HG03025 (cell line): ENCODE data around the gene XIRP2.
"Not testable (repeated sequence)": the region's sequence is repeated elsewhere in the genome, so short reads cannot be mapped to it uniquely, and the experiment has no call there.

Experiments used
- ATAC-seq: cut with Tn5 transposase; IDR thresholded peaks from one replicate; pipeline ENCODE4 v1.9.1; 2021; ENCODE audit warnings: mild to moderate bottlenecking, moderate library complexity; ENCODE audit not compliant: unreplicated experiment, low FRiP score

Gene XIRP2

GRCh38 chr2:167034976-167035375, 146.7 kb downstream of the XIRP2 start:
- not testable (repeated sequence) for ATAC-seq

GRCh38 chr2:167048829-167049228, 160.5 kb downstream of the XIRP2 start:
- ATAC-seq: no peak

DNA sequence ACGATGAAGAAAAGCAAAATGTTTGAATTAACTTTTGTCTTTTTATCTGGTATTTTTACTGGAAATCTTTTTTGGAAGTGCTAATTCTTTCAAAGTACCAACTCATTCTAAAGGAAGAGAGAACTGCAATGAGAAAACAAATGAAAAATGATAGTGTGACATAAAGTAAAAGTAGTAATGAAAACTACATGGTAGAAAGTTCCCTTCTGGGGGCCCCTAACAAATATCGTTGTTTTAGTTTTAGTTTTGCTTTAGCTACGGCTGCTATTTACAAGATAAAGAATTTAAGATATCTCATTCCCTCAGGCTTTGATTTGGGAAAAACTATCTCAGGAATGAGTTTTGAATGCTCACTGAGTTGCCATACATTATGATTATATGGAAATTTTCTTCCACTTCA, 161.4 kb downstream of the XIRP2 start:
- ATAC-seq: no peak

DNA sequence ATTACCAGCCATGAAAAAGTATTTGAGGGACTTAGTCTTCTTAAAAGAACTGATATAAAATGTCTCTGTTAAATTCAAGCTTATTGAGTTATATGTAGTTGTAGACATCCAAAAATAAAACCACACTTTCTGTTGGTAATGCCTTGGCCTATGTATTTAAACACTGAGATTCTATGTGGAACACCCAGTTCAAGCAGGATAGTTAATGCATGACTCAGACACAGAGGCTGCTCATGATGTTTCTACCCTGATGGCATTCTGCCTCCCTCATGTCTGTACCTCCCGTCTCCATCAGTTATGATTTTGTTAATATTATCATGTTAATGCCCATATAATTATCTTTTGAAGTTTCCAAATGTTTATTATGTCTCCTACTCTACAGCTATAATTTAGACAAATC, 164.5 kb downstream of the XIRP2 start:
- ATAC-seq: no peak

GRCh38 chr2:167054881-167055280, 166.6 kb downstream of the XIRP2 start:
- no peak for ATAC-seq

- ATAC-seq: no peak
These were observed 169.2 kb downstream of the XIRP2 start for GRCh38 chr2:167057446-167057845.

DNA sequence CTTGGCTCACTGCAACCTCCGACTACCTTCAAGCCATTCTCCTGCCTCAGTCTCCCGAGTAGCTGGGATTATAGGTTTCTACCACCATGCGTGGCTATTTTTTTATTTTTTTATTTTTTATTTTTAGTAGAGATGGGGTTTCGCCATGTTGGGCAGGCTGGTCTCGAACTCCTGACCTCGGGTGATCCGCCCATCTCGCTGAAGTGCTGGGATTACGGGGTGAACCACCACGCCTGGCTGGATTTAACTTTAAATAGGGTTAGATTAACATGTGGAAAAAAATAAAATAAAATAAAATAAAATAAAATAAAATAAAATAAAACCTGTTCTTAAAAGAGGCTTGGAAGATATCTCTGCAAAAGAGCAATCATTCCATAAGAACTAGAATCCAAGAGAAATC, 170.9 kb downstream of the XIRP2 start:
- ATAC-seq: no peak

DNA sequence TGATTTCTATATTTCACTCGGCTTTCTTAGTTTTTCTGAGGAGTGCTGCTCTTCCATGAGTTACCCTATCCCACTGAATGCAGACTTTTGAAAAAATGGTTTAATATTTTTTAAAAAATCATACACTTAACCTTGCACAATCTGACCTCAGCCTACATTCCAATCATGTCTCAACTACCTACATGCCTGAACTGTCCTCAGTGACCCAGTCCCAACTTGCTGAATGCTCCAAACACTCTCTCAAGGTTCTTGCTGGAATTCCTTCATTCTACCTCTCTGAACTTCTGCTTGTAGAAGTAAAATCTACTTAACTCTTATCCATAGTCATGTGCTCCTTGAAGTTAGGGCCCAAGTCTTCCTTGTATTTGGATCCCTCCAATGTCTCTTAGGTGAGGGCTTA, 181.6 kb downstream of the XIRP2 start:
- no peak for ATAC-seq

GRCh38 chr2:167075708-167076107, 187.4 kb downstream of the XIRP2 start:
- not testable (repeated sequence) for ATAC-seq

GRCh38 chr2:167098931-167099330, 210.7 kb downstream of the XIRP2 start:
- not testable (repeated sequence) for ATAC-seq

DNA sequence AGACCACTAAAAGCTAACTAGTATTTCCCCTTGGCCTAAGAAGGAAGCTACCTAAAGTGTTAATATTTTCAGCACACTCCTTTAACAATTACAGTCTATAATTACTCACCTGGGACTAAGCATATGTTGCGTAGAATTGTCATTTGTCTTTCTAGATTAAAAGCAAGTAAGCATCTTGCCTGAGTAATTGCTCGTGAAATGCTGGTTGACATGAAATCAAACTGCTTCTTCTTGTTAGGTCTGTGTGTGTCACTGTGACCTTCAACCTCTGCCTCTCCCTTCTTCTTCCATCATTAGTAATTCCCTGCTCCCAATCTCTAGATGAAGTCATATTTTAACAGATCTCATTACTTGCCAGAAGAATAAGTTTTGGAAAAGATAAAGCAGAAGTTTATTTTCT, 212.2 kb downstream of the XIRP2 start:
- no peak for ATAC-seq

GRCh38 chr2:167103028-167103756, 214.9 kb downstream of the XIRP2 start:
- no peak for ATAC-seq

DNA sequence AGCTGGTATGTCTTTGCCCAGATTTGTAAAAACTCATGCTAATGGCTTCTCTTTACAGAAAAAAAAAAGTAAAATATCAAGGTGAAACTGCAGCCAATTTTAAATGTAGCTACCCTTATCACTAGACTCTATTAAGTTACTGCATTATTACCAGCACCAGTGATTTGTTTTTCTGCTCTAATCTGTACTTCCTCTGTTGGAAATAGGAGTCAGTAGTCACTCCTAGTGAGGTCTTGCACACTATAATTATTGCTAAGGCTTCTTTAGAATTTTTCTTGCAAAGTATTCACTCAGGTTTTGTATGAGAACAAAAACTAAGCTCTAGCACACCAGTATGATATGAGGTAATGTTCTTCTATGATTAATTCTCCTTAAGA, 215.5 kb downstream of the XIRP2 start:
- ATAC-seq: no peak

- no peak for ATAC-seq
These were observed 216.4 kb downstream of the XIRP2 start for GRCh38 chr2:167104691-167105090.

GRCh38 chr2:167109682-167110081, 221.4 kb downstream of the XIRP2 start:
- not testable (repeated sequence) for ATAC-seq

DNA sequence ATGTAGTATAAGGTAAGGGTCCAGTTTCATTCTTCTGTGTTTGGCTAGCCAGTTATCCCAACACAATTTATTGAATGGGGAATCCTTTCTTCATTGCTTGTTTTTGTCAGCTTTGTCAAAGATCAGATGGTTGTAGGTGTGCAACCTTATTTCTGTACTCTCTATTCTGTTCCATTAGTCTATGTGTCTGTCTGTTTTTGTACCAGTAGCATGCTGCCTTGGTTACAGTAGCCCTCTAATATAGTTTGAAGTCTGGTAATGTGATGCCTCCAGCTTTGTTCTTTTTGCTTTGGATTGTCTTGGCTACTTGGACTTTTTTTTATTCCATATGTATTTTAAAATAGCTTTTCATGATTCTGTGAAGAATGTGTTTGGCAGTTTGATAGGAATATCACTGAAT, 222.1 kb downstream of the XIRP2 start:
- no peak for ATAC-seq

DNA sequence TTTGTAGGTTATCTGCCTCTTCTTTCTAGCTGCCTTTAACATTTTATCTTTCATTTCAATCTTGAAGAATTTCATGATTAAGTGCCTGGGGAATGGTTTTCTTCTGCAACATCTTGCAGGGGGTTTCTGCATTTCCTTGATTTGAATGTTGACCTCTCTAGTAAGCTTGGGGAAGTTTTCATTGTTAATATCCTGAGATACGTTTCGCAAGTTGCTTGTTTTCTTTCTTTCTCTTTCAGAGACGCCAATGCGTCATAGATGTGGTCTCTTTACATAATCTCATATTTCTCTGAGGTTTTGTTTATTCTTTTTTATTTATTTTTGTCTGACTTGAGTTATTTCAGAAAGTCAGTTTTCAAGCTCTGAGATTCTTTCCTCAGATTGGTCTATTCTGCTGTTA, 225.7 kb downstream of the XIRP2 start:
- no peak for ATAC-seq

DNA sequence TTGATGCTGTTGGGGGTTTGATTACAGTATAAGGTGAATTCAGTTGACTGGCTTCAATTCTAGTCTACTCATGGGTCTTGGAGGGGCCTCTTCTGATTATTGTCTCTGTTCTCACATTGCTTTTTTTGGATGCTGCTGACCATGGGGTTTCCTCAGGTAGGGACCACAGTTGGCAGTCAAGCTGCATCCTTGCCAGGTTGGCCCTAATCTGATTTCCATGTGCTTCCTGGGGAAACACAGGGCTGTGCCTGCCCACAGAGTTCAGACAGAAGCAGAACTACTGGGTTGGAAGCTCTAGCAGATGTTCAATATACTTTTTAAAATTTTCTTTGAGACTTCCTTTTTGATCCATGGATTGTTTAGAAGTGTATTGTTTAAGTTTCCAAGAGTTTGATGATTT, 227.3 kb downstream of the XIRP2 start:
- ATAC-seq: no peak

GRCh38 chr2:167122389-167122788, 234.1 kb downstream of the XIRP2 start:
- no peak for ATAC-seq

- ATAC-seq: no peak
These were observed 237.9 kb downstream of the XIRP2 start for GRCh38 chr2:167126165-167126564.

DNA sequence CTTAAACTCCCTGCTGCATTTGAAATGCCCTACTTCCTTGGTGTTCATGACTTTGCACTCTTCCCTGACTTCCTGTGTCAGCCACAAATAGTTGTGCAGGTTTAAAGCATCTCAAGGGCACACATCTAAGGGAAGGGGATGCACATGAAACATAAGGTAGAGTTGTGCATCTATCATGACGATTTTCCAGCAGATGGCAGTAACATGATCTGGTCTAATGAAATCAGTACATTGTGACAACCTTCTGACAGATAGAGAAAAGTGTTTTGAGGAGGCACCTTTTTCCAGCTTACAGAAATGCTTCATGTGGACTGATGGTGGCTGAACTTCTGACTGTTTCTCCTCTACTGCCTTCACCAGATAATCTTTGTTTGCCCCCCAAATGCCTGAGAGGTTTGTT, 238.9 kb downstream of the XIRP2 start:
- ATAC-seq: no peak

DNA sequence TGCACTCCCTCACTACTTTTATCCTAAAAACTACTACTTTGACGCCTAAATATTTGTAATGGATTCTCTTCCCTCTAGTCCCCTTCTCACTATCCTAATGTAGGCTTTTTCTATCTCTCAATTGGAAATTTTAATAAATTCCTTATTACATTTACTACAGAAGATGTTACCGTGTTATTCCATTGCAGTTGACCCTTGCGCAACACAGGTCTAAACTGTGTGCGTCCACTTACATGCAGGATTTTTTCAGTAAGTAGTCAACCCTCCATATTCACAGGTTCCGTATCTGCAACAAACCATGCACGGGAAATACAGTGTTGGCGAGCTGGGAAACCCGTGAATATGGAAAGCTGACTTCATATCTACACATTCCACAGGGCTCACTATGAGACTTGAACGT, 239.8 kb downstream of the XIRP2 start:
- no peak for ATAC-seq

DNA sequence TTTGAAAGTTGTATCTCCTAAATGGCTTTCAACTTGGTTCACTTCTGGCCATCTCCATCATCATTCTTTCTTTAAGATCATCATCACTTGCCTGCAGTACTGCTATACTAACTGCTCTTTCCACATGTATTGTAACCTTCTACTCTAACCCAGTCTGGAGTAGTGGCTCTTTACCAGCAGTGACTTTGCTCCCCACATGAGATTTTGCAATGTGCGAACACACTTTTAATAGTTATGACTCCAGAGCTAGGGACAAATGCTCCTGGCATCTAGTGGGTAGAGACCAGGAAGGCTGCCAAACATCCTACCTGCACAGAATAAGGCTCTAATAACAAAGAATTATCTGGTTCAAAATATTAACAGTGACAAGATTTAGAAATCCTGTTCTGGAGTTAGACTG, 243.8 kb downstream of the XIRP2 start:
- no peak for ATAC-seq
